Activated CD4-positive, alpha-beta T cell treated with anti-CD3 and anti-CD28 coated beads, Interleukin-2, amount 10 ng/mL, durations not matched to agents 7 days and 5 days (primary cell): Measurements from ENCODE around the gene SULF2. TPM values are rescaled to one million over a fixed set of nuclear protein-coding genes. Genes with fewer than 3 reads are reported as not detected.

Experiments
- CTCF ChIA-PET: fragments of 350-600 bp; sonication (Branson Sonifier 250); formaldehyde crosslinking; loops from one replicate; lab custom pipeline; 2021; ENCODE audit warnings: antibody characterized with exemption; lab: Charles Lee
- POLR2A ChIA-PET: fragments of 350-600 bp; sonication (Branson Sonifier 250); formaldehyde crosslinking; loops from one replicate; lab custom pipeline; 2021; ENCODE audit warnings: antibody characterized with exemption; lab: Charles Lee
- DNase-seq: peaks from one replicate; pipeline ENCODE4 v3.0.0-alpha.2; 2020
- H3K27ac Mint-ChIP-seq: one replicate; pipeline ENCODE4 v1.8.0; 2021; ENCODE audit warnings: mild to moderate bottlenecking, moderate library complexity, mixed read lengths
- H3K27me3 Mint-ChIP-seq: one replicate; pipeline ENCODE4 v1.8.0; 2021; ENCODE audit warnings: mixed read lengths
- H3K36me3 Mint-ChIP-seq: one replicate; pipeline ENCODE4 v1.8.0; 2021; ENCODE audit warnings: low read depth, mixed read lengths
- H3K4me1 Mint-ChIP-seq: one replicate; pipeline ENCODE4 v1.8.0; 2021; ENCODE audit warnings: mixed read lengths
- H3K4me3 Mint-ChIP-seq: one replicate; pipeline ENCODE4 v1.8.0; 2021; ENCODE audit warnings: mild to moderate bottlenecking, moderate library complexity, mixed read lengths
- H3K9me3 Mint-ChIP-seq: one replicate; pipeline ENCODE4 v1.8.0; 2021; ENCODE audit warnings: mixed read lengths
- total RNA-seq, 2 experiments: library from RNA; stranded (reverse); gene quantifications; one replicate each; pipeline ENCODE4 v1.2.3, GENCODE V29; 2021

Gene SULF2
- total RNA-seq, 2 experiments from 2014 or later, result 0.37 to 0.69 TPM

- Mint-ChIP-seq H3K27ac (no peak overlapping the region), H3K9me3 (no peaks in the 10 kb centered on the region), H3K4me1 (no peaks in the 10 kb centered on the region), H3K4me3 (no peak overlapping the region), H3K27me3 (no peaks in the 10 kb centered on the region), H3K36me3 (no peaks in the 10 kb centered on the region)
- no peak for DNase-seq
- CTCF ChIA-PET, result no interaction called here
- POLR2A ChIA-PET, result no interaction called here
These were observed 9.4 kb downstream of the SULF2 start for GRCh38 chr20:47775841-47776240.

GRCh38 chr20:47775039-47775438 lies 10.2 kb downstream of the SULF2 start:
- Mint-ChIP-seq H3K27ac (no peak overlapping the region), H3K36me3 (no peaks in the 10 kb centered on the region), H3K4me3 (no peak overlapping the region), H3K9me3 (peaks cover 3% of the 10 kb centered on the region), H3K4me1 (no peaks in the 10 kb centered on the region), H3K27me3 (no peaks in the 10 kb centered on the region)
- DNase-seq, result no peak
- ChIA-PET CTCF (no interaction called here), POLR2A (no interaction called here)

- Mint-ChIP-seq H3K36me3 (no peaks in the 10 kb centered on the region), H3K27ac (no peak overlapping the region), H3K4me1 (no peaks in the 10 kb centered on the region), H3K4me3 (no peak overlapping the region), H3K9me3 (peaks cover 3% of the 10 kb centered on the region), H3K27me3 (no peaks in the 10 kb centered on the region)
- ChIA-PET CTCF (no interaction called here), POLR2A (no interaction called here)
- DNase-seq, result no peak
These were observed 11.0 kb downstream of the SULF2 start for GRCh38 chr20:47774131-47774777.

GRCh38 chr20:47773371-47773786 lies 11.9 kb downstream of the SULF2 start:
- H3K4me1 Mint-ChIP-seq, result no peaks in the 10 kb centered on the region
- no peak overlapping the region for H3K4me3 Mint-ChIP-seq
- H3K9me3 Mint-ChIP-seq, result peaks cover 3% of the 10 kb centered on the region
- no peak overlapping the region for H3K27ac Mint-ChIP-seq
- CTCF ChIA-PET, result no interaction called here
- H3K27me3 Mint-ChIP-seq, result no peaks in the 10 kb centered on the region
- POLR2A ChIA-PET, result no interaction called here
- H3K36me3 Mint-ChIP-seq, result no peaks in the 10 kb centered on the region
- no peak for DNase-seq

- Mint-ChIP-seq H3K27me3 (peaks cover 5% of the 10 kb centered on the region), H3K9me3 (peaks cover 3% of the 10 kb centered on the region), H3K4me1 (no peaks in the 10 kb centered on the region), H3K27ac (no peak overlapping the region), H3K4me3 (no peak overlapping the region), H3K36me3 (no peaks in the 10 kb centered on the region)
- no peak for DNase-seq
- ChIA-PET POLR2A (no interaction called here), CTCF (no interaction called here)
These were observed 14.3 kb downstream of the SULF2 start for GRCh38 chr20:47770935-47771334.

- Mint-ChIP-seq H3K4me3 (no peak overlapping the region), H3K36me3 (no peaks in the 10 kb centered on the region), H3K9me3 (peaks cover 3% of the 10 kb centered on the region), H3K27ac (no peak overlapping the region), H3K4me1 (no peaks in the 10 kb centered on the region), H3K27me3 (peaks cover 16% of the 10 kb centered on the region)
- ChIA-PET CTCF (no interaction called here), POLR2A (no interaction called here)
- no peak for DNase-seq
These were observed 17.1 kb downstream of the SULF2 start for GRCh38 chr20:47768016-47768824.

- ChIA-PET POLR2A (no interaction called here), CTCF (no interaction called here)
- Mint-ChIP-seq H3K4me1 (no peaks in the 10 kb centered on the region), H3K27me3 (peaks cover 22% of the 10 kb centered on the region), H3K27ac (no peak overlapping the region), H3K4me3 (no peak overlapping the region), H3K36me3 (no peaks in the 10 kb centered on the region), H3K9me3 (peaks cover 3% of the 10 kb centered on the region)
- no peak for DNase-seq
These were observed 19.3 kb downstream of the SULF2 start for GRCh38 chr20:47765691-47766594.

- Mint-ChIP-seq H3K9me3 (peaks cover 1% of the 10 kb centered on the region), H3K4me1 (no peaks in the 10 kb centered on the region), H3K36me3 (no peaks in the 10 kb centered on the region), H3K27me3 (peaks cover 22% of the 10 kb centered on the region), H3K4me3 (no peak overlapping the region), H3K27ac (no peak overlapping the region)
- ChIA-PET POLR2A (no interaction called here), CTCF (no interaction called here)
- no peak for DNase-seq
These were observed 20.0 kb downstream of the SULF2 start for GRCh38 chr20:47765271-47765670.

- no peaks in the 10 kb centered on the region for H3K9me3 Mint-ChIP-seq
- ChIA-PET POLR2A (no interaction called here), CTCF (no interaction called here)
- DNase-seq, result no peak
- H3K27me3 Mint-ChIP-seq, result peaks cover 22% of the 10 kb centered on the region
- H3K4me3 Mint-ChIP-seq, result no peak overlapping the region
- no peak overlapping the region for H3K27ac Mint-ChIP-seq
- H3K36me3 Mint-ChIP-seq, result no peaks in the 10 kb centered on the region
- no peaks in the 10 kb centered on the region for H3K4me1 Mint-ChIP-seq
These were observed 21.0 kb downstream of the SULF2 start for GRCh38 chr20:47764154-47764733.

GRCh38 chr20:47762699-47763268 lies 22.5 kb downstream of the SULF2 start:
- no peak overlapping the region for H3K4me3 Mint-ChIP-seq
- ChIA-PET CTCF (no interaction called here), POLR2A (no interaction called here)
- H3K27ac Mint-ChIP-seq, result no peak overlapping the region
- H3K4me1 Mint-ChIP-seq, result no peaks in the 10 kb centered on the region
- no peak for DNase-seq
- no peaks in the 10 kb centered on the region for H3K36me3 Mint-ChIP-seq
- no peaks in the 10 kb centered on the region for H3K9me3 Mint-ChIP-seq
- H3K27me3 Mint-ChIP-seq, result peaks cover 22% of the 10 kb centered on the region

- Mint-ChIP-seq H3K4me1 (no peaks in the 10 kb centered on the region), H3K9me3 (no peaks in the 10 kb centered on the region), H3K36me3 (no peaks in the 10 kb centered on the region), H3K27me3 (peaks cover 22% of the 10 kb centered on the region), H3K27ac (no peak overlapping the region), H3K4me3 (no peak overlapping the region)
- ChIA-PET POLR2A (no interaction called here), CTCF (no interaction called here)
- no peak for DNase-seq
These were observed 23.7 kb downstream of the SULF2 start for GRCh38 chr20:47761482-47762047.
